NCI-H526 treated with DMSO at 0.1 percent for 48 hours (cell line): Measurements from ENCODE around the gene MAGI2.

Experiments used
- DNase-seq: peaks from one replicate; lab custom pipeline; 2025; lab: John Stamatoyannopoulos, UW

The MAGI2 gene

DNA sequence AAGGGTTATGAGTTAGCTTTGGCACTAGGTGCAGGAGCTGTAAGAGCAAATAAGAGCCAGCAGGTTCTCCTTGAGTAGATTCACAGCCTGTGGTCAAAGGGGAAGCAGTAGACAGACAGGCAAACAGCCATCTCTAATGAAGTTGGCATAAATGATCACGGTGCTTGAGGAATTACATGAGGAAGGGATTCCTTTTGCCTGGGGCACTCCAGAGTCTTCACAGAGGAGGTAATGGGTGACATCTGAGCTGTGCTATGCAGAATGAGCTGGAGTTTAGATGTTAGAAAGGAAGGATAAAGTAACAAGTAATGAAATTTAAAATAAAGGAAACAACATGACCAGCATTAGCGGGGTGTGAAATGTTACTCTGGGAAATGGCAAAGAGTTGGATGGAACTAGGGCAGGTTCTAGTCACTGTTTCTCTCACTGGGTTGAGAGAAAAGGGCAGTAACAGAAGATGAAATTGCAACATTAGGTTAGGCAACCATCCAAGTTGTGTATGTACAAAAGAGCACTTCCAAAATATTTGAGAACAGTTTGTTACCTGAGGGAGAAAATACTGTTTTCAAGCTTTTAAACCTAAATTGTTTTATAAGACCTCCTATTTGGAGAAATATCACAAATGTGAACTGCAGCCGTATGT is 1041.1 kb downstream of the MAGI2 start:
- DNase-seq: no peak

DNA sequence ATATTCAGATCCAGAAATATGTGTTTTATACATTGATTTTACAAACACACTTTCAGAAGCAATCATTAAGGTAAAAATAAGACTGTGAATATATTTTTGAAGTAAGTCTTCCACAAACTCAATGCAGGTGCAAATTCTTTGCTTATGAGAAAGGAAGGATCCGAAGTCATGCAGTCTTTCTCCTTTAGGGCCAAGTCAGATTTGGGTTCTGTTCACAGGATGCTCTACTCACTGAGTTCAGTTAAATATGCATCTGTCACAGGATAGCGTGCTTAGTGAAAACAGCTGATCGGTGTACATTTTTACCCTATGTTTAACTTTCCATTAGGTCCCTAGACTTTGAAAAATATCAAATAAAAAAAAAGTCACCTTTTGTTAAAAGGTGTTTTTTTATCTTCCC is 1046.4 kb downstream of the MAGI2 start:
- no peak for DNase-seq

DNA sequence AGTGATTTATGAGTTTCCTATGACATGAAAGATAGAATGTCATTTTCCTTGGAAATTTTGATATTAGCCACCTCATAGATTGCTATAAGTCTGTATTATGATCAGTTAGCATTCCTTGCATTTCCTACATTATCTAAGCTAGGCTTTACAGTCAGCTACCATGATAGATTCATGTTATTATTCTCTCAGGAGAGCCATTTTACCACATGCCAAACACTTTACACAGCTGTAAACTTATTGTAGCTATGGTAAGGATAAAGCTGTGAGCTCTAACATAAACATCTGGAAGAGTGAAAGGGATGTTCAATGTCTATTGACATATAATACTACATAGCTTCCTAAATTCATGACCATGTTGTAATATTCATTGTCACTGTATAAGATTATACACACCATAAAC is 1046.9 kb downstream of the MAGI2 start:
- no peak for DNase-seq

DNA sequence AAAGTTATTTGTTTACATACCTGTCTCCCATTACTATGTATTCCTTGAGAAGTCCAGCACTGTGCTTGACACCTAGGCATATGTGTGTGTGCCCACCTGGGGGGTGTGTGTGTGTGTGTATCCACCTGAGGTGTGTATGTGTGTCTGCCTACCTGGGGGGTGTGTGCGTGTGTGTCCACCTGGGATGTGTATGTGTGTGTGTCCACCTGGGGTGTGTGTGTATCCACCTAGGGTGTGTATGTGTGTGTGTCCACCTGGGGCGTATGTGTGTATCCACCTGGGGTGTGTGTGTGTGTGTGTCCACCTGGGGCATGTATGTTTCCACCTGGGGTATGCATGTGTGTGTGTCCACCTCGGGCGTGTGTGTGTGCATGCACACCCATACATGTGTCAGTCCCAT is 1051.4 kb downstream of the MAGI2 start:
- no peak for DNase-seq

DNA sequence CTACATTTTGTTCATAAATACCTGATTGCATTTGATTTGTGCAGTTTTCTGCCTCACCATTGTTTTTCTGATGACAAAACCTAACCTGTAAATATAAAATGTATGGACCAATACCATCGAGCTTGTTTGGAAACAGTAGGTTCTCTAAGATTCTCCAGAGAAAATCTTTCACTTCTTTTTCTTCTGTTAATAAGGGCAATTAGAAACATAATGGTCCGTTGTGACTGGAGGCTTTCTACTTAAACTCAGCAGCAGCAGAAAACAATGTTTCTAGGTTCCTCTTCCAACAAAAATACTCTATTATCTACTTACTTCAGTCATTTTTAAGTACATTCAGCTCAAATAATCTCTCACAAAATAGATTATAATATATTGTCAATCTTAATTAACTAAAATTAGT is 1053.4 kb downstream of the MAGI2 start:
- no peak for DNase-seq

DNA sequence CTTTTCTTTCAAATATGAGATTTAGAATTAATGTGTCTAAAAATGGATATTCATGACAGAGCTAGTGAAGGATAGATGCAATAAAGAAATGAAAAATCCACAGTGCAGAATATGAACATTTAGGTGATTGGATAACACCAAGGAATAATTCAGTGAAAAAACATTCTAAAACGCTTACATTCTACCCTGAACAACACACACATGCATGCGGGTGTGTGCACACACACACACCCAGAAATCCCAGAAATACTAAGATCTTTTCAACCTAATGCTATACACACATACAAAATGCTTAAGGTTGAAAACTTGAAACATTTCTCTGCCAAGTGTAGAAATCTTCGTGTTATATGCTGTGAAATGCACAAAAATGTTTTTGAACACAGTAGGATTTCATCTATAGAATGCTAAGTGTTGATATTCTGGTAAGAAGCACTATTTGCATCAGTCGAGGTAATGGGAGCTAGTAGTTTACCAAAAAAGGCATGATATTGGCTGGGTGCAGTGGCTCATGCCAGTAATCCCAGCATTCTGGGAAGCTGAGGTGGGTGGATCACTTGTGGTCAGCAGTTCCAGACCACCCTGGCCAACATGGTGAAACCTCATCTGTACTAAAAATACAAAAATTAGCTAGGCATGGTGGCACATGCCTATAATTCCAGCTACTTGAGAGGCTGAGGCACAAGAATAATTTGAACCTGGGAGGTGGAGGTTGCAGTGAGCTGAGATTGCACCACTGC is 1054.3 kb downstream of the MAGI2 start:
- no peak for DNase-seq

DNA sequence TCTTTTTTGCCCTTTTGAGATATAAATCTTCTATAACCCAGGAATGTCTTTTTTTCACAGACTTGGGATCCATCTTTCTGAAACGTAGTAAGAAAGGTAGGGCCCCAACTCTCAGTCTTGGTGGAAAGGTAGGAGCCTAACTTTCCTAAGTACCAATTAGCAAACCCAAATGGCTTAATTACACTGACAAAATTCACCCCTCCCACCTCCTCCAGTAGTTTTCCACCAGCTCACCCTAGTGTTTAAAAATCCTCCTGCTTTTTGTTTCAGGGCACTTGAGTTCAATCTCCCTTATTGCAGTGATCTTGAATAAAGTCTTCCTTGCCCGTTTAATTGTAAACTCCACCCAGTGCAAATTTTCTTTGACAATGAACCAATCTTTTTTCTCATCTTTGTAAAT is 1054.9 kb downstream of the MAGI2 start:
- DNase-seq: no peak

DNA sequence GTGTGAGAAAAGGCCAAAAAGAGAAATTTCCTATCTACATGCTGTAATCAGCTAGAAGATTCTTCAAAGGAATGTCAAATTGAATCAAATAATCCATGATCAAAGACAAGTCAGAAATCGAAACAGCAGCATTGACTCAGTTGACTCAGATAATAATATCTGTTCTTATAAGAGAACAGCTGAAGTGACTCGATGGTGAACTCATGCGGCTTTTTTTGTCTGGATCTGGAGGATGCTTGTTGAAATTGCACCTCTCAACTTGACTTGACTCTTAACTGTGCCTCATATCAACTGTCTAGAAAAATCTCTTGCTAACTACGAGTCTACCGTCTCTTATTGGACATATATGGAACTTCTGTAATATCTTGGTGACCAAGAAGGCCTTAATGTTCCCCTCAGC is 1055.4 kb downstream of the MAGI2 start:
- no peak for DNase-seq

DNA sequence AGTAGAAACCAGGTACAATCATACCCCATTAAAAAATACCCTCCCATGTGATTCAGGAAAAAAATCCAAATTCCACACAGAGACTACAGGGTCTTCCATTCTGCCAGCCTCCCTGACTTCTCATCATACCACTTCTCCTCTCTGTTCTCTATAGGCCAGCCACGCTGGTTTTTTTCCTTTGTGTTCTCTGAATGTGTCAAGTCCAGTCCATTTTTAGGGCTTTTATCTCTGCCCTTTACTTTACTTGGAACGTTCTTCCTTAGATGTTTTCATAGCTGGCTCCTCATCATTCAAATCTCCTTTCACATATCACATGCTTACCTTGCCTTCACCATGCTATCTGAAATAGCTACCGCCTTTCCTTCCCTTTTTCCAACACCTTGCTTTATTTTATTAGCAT is 1057.3 kb downstream of the MAGI2 start:
- DNase-seq: no peak

DNA sequence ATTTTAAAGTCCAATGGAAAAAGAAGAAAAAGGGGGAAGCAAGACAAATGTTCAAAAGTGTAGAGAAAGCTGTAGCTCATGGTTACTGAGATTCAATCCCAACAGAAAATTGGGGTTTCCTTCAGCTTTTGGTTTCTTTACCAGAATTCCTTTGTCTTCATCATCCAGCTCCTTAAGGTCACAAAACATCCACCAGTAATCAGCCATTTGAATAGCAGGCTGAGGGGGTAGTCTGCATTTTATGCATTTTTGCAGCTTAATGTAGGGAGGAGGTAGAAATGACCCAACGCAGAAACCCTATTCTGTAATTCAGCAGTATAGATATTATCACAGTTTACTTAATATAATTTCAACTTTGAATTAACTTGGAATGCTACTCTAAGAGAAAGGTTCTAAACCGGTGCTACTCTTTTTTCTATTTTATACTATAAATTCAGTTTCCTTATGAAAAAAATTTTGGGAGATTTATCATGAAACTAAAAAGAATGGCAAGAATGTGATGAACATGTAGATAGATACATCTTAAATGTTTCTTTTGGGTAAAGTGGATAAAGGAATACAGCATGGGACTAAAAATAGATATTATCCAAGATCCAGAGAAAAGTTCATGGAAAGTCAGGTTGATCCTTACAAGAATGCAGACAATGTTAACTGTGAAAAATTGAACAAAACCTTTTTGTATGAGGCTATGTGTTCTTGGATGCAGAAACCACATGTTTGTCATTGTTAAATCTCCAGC is 1058.0 kb downstream of the MAGI2 start:
- DNase-seq: no peak

DNA sequence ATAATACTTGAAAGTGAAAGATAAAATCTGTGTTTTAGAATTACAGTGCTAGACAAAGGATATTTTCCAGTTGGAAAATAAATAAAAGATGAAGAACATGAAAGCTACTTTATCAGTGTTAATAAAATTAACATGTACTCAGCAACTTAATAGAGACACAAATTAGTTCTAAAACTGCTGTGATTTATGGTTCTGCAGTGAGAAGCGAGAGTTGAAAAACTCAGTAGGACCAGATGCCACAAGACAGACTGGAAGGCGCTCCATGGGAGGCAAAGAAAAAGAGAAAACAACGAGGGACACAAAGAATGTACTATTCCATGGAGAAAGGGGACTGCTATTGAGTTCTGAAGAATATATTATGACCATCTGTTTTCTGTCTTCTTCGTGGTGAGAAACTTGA is 1064.4 kb downstream of the MAGI2 start:
- DNase-seq: no peak

DNA sequence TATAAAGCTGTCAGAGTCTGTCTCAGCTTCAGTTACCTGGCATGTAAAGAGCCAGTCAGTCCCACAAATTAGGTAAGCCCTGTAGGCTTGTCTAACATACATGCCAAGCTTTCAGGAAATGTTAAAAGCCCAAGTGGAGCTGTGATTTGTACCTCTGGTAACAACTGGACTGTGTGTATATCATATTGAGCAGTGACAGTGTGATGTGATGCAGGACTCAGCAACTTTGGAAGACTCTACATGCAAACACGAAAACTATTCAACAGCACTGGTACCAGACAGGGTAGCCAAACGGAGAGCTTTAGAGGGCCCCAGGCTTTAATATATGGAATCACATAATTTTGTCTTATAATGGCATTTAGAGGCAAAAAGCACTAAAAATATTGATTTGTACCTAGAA is 1066.9 kb downstream of the MAGI2 start:
- no peak for DNase-seq

DNA sequence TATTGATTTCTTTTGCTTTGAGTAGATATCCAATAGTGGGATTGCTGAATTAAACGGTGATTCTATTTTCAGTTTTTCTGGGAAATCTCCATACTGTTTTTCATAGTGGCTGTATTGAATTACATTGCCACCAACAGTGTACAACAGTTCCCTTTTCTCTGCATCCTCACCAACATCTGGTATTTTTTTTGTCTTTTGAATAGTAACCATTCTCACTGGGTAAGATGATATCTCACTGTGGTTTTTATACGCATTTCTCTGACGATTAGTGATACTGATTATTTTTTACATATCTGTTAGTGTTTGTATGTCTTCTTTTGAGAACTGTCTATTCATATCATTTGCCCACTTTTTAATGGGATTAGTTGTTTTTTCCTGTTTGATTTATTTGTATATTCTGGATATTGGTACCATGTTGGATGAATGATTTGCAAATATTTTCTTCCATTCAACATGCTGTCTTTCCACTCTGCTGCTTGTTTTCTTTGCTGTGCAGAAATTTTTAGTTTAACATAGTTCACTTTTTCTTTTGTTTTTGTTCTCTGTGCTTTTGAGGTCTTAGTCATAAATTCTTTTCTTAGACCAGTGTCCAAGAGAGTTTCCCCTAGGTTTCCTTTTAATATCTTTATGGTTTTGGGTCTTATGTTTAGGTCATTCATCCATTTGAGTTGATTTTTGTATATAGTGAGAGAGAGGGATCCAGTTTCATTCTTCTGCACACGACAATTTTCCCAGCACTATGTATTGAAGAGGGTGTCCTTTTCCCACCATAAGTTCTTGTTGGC is 1070.2 kb downstream of the MAGI2 start:
- peak; percentile 42 for DNase-seq

DNA sequence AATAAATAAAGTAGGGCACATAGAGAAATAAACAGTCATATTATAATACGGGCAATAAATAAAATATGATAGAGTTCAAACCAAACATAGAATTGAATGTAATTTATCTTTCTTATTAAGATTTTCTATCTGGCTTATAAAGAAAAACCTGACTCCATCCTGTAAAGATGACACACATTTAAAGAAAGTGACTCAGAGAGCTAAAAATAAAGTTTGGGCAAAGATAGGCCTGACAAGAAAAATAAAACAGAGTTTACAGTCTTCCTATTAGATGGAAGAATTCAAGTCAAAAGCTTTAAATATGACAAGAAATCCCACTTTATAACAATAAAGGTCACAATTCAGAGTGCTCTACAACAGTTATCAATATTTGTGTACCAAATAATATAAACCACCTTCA is 1074.3 kb downstream of the MAGI2 start:
- no peak for DNase-seq

DNA sequence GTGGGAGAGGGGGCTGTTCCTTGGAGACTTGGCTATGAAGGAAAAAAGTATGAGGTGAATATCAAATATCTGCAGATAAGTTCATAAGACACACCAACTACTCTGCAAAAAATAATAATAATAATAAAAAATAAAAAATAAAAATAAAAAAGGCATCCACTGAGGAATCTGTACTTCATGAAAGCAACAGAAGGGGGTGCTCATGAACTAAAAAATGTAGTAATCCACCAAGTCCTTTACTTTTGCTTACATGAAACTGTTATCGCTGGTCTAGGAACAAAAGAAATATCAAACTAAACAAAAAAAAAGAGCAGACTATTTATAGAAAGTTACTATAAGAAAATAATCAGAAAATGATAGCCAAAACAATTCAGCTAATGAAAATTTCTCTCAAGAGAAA is 1075.9 kb downstream of the MAGI2 start:
- DNase-seq: no peak

DNA sequence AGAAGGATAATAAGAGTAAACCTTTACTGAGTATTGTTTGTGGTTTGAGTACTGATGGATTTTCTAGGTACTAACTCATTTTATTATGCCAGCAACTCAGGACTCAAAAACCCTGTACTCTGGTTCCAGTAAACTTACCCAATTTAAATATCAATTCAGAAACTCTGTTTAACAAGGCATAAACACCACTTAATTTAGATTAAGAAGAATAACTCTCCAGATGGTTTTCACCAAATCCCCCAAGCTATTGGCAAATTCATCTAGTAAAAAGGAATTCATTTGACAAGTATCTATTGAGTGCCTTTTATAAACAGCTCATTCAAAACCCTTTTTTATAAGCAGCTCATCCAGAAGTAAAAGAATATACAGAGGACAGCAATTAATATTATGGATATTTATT is 1082.5 kb downstream of the MAGI2 start:
- DNase-seq: no peak

DNA sequence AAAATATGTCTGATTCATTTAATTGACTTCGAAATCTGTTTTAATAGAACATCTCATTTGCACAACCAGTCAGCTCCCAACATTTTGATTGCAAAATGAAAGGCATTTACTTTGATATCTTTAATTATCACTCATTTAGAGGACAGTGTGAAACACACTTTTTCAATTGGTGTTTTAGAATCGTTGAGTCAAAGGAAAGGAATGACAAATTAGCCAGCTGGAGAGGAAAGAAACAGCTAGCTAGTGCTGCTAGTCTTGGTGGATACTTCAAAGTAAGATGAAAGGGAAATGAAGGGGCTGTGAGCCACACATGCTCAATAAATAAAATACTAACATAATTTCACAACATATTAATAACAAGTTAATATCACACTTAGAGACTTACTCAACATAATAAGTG is 1084.7 kb downstream of the MAGI2 start:
- no peak for DNase-seq

DNA sequence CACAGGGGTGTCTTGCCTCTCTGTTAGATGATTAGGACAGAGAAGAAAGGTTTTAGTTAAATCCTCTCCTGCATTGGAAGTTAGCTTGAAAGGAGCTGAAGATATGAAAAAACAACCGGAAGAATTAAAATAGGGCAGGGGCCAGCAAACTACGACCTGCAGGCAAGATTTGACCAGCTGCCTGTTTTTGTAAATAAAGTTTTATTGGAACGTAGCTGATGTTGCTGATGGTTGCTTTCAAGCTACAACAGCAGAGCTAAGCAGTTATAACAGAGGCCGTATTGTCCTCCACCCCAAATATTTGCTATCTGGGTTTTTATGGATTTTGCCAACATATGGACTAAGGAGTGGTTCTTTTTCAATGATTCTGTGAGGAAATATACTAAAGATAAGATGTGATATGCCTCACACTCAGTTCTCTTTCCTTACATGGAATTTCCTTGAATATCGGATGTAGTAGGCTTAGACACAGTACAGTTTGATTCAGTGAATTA is 1086.1 kb downstream of the MAGI2 start:
- no peak for DNase-seq

DNA sequence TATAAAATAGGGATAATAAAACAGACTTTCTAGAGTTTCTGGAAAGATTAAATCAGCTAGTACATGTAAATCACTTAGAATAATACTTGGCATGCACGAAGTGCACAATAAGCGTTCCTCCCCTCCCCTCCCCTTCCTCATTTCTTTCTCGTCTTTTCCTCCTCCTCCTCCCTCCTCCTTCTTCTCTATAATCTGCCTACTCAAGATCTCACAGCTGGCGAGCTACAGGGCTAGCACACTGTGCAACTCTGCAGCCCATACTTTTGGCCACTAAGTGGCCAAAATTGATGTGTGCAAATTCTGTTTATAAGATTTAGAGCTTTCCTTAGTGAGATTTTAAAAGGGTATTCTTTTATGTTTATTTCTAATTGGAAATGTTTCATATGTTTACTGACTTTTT is 1089.6 kb downstream of the MAGI2 start:
- DNase-seq: peak; percentile 65

DNA sequence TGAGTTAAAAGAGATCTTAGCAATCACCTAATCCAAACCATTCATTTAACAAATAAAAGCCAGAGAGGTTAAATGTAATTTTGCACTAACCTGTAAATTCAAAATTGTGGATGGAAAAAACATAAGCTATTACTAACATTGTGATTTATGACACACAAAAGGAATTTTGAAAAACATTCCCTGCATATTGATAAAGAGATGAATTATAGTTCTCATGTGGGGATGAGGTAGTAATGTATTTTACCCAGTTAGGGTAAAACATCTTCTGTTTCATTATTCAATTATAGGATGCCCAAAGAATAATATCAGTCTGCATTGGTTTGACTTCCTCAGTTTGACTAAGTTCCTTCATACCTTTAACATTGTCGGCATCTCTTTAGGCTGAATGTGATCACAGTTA is 1093.6 kb downstream of the MAGI2 start:
- DNase-seq: no peak

DNA sequence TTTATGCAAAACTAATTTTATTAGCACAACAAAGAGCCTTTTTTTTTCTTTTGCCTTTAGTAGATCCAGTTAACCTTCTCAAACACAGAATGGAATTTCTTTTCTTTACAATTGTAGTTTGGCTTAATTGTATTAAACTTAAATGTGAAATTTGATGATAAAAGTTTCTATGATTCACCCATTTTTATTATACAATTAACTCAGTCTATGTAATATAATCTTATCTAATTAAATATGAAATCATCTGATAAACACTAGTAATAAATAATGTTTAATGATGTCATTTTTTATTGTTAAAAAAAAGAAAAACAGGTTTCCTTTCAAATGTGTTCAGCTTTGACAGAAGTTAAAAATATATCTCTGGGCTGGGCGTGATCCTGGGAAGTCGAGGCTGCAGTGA is 1095.8 kb downstream of the MAGI2 start:
- DNase-seq: no peak

DNA sequence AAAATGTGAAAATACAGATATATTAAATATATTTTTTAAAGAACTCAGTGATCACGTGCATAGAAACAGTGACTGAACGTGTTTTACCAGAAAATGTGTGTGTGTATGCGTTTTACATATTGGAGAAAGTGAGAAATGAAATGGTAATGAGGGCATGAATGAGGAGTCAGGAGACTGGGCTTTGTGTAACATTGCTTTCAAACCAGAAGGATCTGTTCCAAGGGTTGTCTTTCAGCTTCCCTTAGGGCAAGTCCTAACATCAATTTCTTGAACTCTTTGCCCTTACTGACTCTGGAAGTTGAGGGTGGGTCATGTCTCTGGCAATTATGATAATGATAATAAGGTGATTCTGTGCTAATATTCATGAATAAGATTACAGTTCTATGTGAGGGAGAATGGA is 1097.6 kb downstream of the MAGI2 start:
- no peak for DNase-seq
